GM19463 (cell line): ENCODE results near the gene CRTC2.

Experiments
- ATAC-seq: cut with Tn5 transposase; IDR thresholded peaks from one replicate; pipeline ENCODE4 v1.9.1; 2021; ENCODE audit warnings: mild to moderate bottlenecking, moderate library complexity; ENCODE audit not compliant: unreplicated experiment

The CRTC2 gene

GRCh38 chr1:153951183-153951582 is 7.2 kb downstream of the CRTC2 start:
- no peak for ATAC-seq

- peak; percentile 71 for ATAC-seq
These were observed 11.7 kb downstream of the CRTC2 start, which contains the start of gene DENND4B for GRCh38 chr1:153946622-153947241. Gene DENND4B, minus strand, starts transcription at chr1:153946718. Its CDS starts 2,344 bp downstream, at chr1:153944374.

- ATAC-seq, result peak; percentile 74
These were observed 12.4 kb downstream of the CRTC2 start for GRCh38 chr1:153945795-153946621.

- no peak for ATAC-seq
These were observed 13.1 kb downstream of the CRTC2 start for GRCh38 chr1:153945131-153945794.

- no peak for ATAC-seq
These were observed 13.6 kb downstream of the CRTC2 start for GRCh38 chr1:153944827-153945117.

GRCh38 chr1:153944005-153944826 is 14.2 kb downstream of the CRTC2 start:
- no peak for ATAC-seq

GRCh38 chr1:153942766-153943549 is 15.5 kb downstream of the CRTC2 start:
- ATAC-seq, result no peak

GRCh38 chr1:153941826-153942725 is 16.3 kb downstream of the CRTC2 start:
- no peak for ATAC-seq

- ATAC-seq, result no peak
These were observed 17.7 kb downstream of the CRTC2 start for GRCh38 chr1:153940756-153941155.

- ATAC-seq, result no peak
These were observed 18.9 kb downstream of the CRTC2 start for GRCh38 chr1:153939476-153939875.

GRCh38 chr1:153938996-153939395 is 19.4 kb downstream of the CRTC2 start:
- no peak for ATAC-seq

GRCh38 chr1:153937331-153937730 is 21.1 kb downstream of the CRTC2 start:
- no peak for ATAC-seq

- no peak for ATAC-seq
These were observed 22.2 kb downstream of the CRTC2 start for GRCh38 chr1:153936011-153936802.

- no peak for ATAC-seq
These were observed 23.7 kb downstream of the CRTC2 start for GRCh38 chr1:153934746-153935145.

GRCh38 chr1:153933955-153934354 is 24.5 kb downstream of the CRTC2 start:
- no peak for ATAC-seq

- no peak for ATAC-seq
These were observed 25.0 kb downstream of the CRTC2 start for GRCh38 chr1:153933430-153933829.

- no peak for ATAC-seq
These were observed 26.0 kb downstream of the CRTC2 start for GRCh38 chr1:153932156-153933131.
